IPS-18a (cell line): ENCODE results near the gene GPR37L1.
"Not testable (repeated sequence)": the region's sequence is repeated elsewhere in the genome, so short reads cannot be mapped to it uniquely, and the experiment has no call there.

ENCODE experiments used
- H3K27ac ChIP-seq: one replicate; pipeline ENCODE4 v1.5.1; 2013; ENCODE audit warnings: low read length
- H3K27me3 ChIP-seq: one replicate; pipeline ENCODE4 v1.6.1; 2013; ENCODE audit warnings: mild to moderate bottlenecking, low read length; ENCODE audit not compliant: control insufficient read depth, insufficient read depth
- H3K36me3 ChIP-seq: one replicate; pipeline ENCODE4 v1.6.1; 2013; ENCODE audit warnings: low read depth, low read length; ENCODE audit not compliant: control insufficient read depth
- H3K4me1 ChIP-seq: one replicate; pipeline ENCODE4 v1.6.1; 2013; ENCODE audit warnings: low read depth, low read length; ENCODE audit not compliant: control insufficient read depth
- H3K4me3 ChIP-seq: one replicate; pipeline ENCODE4 v1.5.1; 2013; ENCODE audit warnings: low read length
- H3K9ac ChIP-seq: one replicate; pipeline ENCODE4 v1.6.1; 2013; ENCODE audit warnings: mild to moderate bottlenecking, low read length, moderate library complexity
- H3K9me3 ChIP-seq: one replicate; pipeline ENCODE4 v1.6.1; 2013; ENCODE audit warnings: low read depth, low read length; ENCODE audit not compliant: control insufficient read depth

GPR37L1 gene

DNA sequence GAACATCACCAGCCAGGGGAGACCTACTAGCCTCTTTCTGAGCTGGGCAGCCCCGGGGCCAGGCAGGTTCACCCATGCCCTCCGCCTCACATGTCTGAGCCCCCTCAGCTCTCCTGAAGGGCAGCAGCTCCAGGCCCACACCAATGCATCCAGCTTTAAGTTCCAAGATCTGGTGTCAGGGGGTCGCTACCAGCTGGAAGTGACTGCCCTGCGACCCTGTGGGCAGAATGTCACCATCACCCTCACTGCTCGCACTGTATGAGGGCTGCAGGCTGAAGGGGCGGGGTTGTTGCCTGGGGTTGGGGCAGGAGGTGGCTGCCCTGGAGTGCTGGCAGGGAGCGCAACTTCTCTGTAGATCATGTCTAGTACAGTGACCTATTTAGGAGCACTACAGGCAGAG, 46.1 kb downstream of the GPR37L1 start:
- no peak overlapping the region for H3K4me3 ChIP-seq
- no peaks in the 10 kb centered on the region for H3K27me3 ChIP-seq
- H3K36me3 ChIP-seq: no peaks in the 10 kb centered on the region
- no peak overlapping the region for H3K9ac ChIP-seq
- no peak overlapping the region for H3K27ac ChIP-seq
- H3K9me3 ChIP-seq: no peaks in the 10 kb centered on the region
- peaks cover 3% of the 10 kb centered on the region for H3K4me1 ChIP-seq

DNA sequence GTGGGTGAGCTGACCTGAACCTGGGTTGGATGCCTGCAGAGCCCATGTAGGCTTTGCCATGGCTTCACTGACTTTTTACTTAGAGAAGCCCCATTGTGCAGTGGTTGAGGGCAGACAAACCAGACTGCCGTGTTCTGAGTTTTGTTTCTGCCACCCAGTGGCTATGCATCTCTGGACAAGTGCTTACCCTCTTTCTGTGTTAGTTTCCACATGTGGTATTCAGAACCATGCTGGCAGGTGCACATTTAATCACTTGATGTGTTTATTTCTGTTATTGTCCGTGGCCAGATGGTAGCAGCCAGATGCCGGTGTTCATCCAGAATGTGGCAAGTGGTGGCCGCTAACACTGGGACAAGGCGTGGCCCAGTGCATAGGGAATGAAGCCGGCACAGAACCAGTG, 48.0 kb downstream of the GPR37L1 start:
- H3K4me1 ChIP-seq: peaks cover 3% of the 10 kb centered on the region
- no peaks in the 10 kb centered on the region for H3K36me3 ChIP-seq
- no peak overlapping the region for H3K27ac ChIP-seq
- H3K27me3 ChIP-seq: no peaks in the 10 kb centered on the region
- H3K9ac ChIP-seq: no peak overlapping the region
- H3K9me3 ChIP-seq: no peaks in the 10 kb centered on the region
- no peak overlapping the region for H3K4me3 ChIP-seq

DNA sequence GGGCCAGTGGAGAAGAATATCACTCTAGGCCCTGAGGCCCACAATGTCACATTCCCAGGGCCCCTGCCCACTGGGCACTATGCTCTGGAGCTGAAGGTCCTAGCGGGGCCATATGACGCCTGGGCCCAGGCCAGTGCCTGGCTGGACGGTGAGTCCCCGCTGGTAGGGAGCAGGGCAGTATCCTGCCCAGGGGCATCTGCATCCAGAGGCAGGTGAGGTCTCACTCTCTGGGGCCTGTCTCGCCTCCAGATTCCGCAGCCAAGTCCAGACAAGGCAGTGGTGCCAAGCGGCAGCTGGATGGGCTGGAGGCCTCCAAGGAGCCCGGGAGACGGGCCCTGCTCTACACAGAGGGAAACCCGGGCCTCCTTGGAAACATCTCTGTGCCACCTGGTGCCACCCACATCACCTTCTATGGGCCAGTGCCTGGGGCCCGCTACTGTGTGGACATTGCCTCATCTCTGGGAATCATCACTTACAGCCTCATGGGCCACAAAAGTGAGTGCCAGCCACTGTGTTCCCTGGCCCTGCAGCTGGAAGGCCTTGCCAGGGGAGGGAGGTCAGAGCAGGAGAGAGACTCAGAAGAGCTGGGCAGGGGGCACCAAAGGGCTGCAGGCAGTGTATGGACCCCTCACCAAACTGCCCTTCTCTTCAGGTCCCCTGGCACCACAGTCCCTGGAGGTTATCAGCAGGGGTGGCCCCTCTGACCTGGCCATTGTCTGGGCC, 48.7 kb downstream of the GPR37L1 start:
- Histone ChIP-seq H3K36me3 (no peaks in the 10 kb centered on the region), H3K9me3 (no peaks in the 10 kb centered on the region), H3K9ac (no peak overlapping the region), H3K4me3 (no peak overlapping the region), H3K4me1 (no peaks in the 10 kb centered on the region), H3K27ac (no peak overlapping the region), H3K27me3 (no peaks in the 10 kb centered on the region)

GRCh38 chr1:202172015-202172355, 49.3 kb downstream of the GPR37L1 start:
- no peak overlapping the region for H3K27ac ChIP-seq
- no peaks in the 10 kb centered on the region for H3K27me3 ChIP-seq
- H3K9me3 ChIP-seq: no peaks in the 10 kb centered on the region
- H3K9ac ChIP-seq: no peak overlapping the region
- no peak overlapping the region for H3K4me3 ChIP-seq
- H3K36me3 ChIP-seq: no peaks in the 10 kb centered on the region
- H3K4me1 ChIP-seq: no peaks in the 10 kb centered on the region

DNA sequence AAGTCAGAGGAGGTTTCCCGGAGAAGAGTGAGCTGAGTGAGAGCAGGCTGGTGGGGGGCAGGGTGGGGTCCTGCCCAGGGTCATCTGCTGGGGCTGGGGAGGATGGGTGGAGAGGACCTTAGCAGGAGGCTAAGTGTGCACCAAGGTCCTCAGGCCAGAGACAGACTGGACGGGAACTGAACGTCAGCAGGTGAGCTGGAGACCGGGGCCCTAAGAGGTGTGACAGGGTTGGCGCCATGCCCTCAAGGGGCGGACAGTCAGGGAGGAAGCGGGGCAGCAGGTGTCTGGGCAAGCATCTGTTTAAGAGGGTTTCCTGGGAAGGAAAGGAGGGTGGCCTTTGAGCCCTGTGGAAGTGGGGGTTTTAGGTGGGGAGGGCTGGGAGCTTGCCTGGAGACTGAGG, 51.3 kb downstream of the GPR37L1 start:
- H3K4me1 ChIP-seq: no peaks in the 10 kb centered on the region
- no peaks in the 10 kb centered on the region for H3K27me3 ChIP-seq
- no peak overlapping the region for H3K27ac ChIP-seq
- no peak overlapping the region for H3K4me3 ChIP-seq
- no peaks in the 10 kb centered on the region for H3K36me3 ChIP-seq
- H3K9me3 ChIP-seq: no peaks in the 10 kb centered on the region
- H3K9ac ChIP-seq: no peak overlapping the region

- H3K27me3 ChIP-seq: no peaks in the 10 kb centered on the region
- H3K9me3 ChIP-seq: no peaks in the 10 kb centered on the region
- no peak overlapping the region for H3K4me3 ChIP-seq
- H3K9ac ChIP-seq: no peak overlapping the region
- no peaks in the 10 kb centered on the region for H3K36me3 ChIP-seq
- H3K27ac ChIP-seq: no peak overlapping the region
- no peaks in the 10 kb centered on the region for H3K4me1 ChIP-seq
Measured at GRCh38 chr1:202176949-202177927, 54.5 kb downstream of the GPR37L1 start.

- no peaks in the 10 kb centered on the region for H3K9me3 ChIP-seq
- H3K36me3 ChIP-seq: no peaks in the 10 kb centered on the region
- no peaks in the 10 kb centered on the region for H3K27me3 ChIP-seq
- H3K9ac ChIP-seq: no peak overlapping the region
- no peak overlapping the region for H3K4me3 ChIP-seq
- H3K4me1 ChIP-seq: no peaks in the 10 kb centered on the region
- no peak overlapping the region for H3K27ac ChIP-seq
Measured at GRCh38 chr1:202179828-202180750, 57.4 kb downstream of the GPR37L1 start.

- not testable (repeated sequence) for H3K4me1 ChIP-seq, H3K36me3 ChIP-seq, H3K9ac ChIP-seq, H3K4me3 ChIP-seq, H3K27me3 ChIP-seq, H3K9me3 ChIP-seq, H3K27ac ChIP-seq
Measured at GRCh38 chr1:202180751-202181139, 58.0 kb downstream of the GPR37L1 start.

- Histone ChIP-seq H3K27me3 (no peaks in the 10 kb centered on the region), H3K9me3 (no peaks in the 10 kb centered on the region)
Measured at GRCh38 chr1:202181586-202181985, 58.9 kb downstream of the GPR37L1 start.

GRCh38 chr1:202182040-202182877, 59.5 kb downstream of the GPR37L1 start:
- no peaks in the 10 kb centered on the region for H3K9me3 ChIP-seq
- H3K4me1 ChIP-seq: no peaks in the 10 kb centered on the region
- no peaks in the 10 kb centered on the region for H3K36me3 ChIP-seq
- no peak overlapping the region for H3K27ac ChIP-seq
- H3K9ac ChIP-seq: no peak overlapping the region
- no peaks in the 10 kb centered on the region for H3K27me3 ChIP-seq
- H3K4me3 ChIP-seq: no peak overlapping the region

More at GRCh38 chr1:202181586-202181985, 58.9 kb downstream of the GPR37L1 start:
- Histone ChIP-seq H3K4me3 (no peak overlapping the region), H3K36me3 (no peaks in the 10 kb centered on the region), H3K4me1 (no peaks in the 10 kb centered on the region), H3K9ac (no peak overlapping the region), H3K27ac (no peak overlapping the region)
